Panc1 (cell line): ENCODE data around the gene RAP1GAP2. TPM values are rescaled to one million over a fixed set of nuclear protein-coding genes. Genes with fewer than 3 reads are reported as not detected.
A peak's percentile ranks its signal among the peaks of the same experiment; 100 is the strongest.

Experiments used
- ATAC-seq: fragments of 200-7000 bp; cut with Tn5 transposase; 2 replicates; pipeline ENCODE4 v1.9.1; 2020; ENCODE audit warnings: mild to moderate bottlenecking, moderate library complexity
- BruUV-seq: library from RNA; stranded (reverse); fragments of 400-500 nt; replicated peaks from 2 replicates; lab custom pipeline; 2021; lab: Mats Ljungman, UMichigan
- CTCF ChIA-PET: fragments of 300-600 bp; sonication (Branson Sonifier 250); formaldehyde crosslinking; loops from one replicate; lab custom pipeline; 2022; ENCODE audit warnings: antibody characterized with exemption; lab: Charles Lee
- POLR2A ChIA-PET: fragments of 300-600 bp; sonication (Branson Sonifier 250); formaldehyde crosslinking; loops from one replicate; lab custom pipeline; 2022; ENCODE audit warnings: antibody characterized with exemption; lab: Charles Lee
- DNase-seq: peaks from one replicate; pipeline ENCODE4 v3.0.0-alpha.2; 2010; ENCODE audit warnings: low read depth, low spot score
- H3K27ac ChIP-seq: 2 replicates; pipeline ENCODE4 v1.5.1; 2011; ENCODE audit warnings: mild to moderate bottlenecking, low read length, inconsistent platforms
- H3K27me3 ChIP-seq: fragments of 200-500 bp; sonication (Bioruptor generic); 2 replicates; pipeline ENCODE4 v1.6.0; 2014; ENCODE audit warnings: low read length, inconsistent platforms; ENCODE audit not compliant: control insufficient read depth, insufficient read depth
- H3K36me3 ChIP-seq: fragments of 200-500 bp; sonication (Bioruptor generic); 2 replicates; pipeline ENCODE4 v1.5.1; 2014; ENCODE audit warnings: inconsistent platforms, mild to moderate bottlenecking, low read length, moderate library complexity; ENCODE audit not compliant: control insufficient read depth, insufficient read depth
- H3K4me1 ChIP-seq: 2 replicates; pipeline ENCODE4 v1.5.1; 2011; ENCODE audit warnings: inconsistent platforms, mild to moderate bottlenecking, low read length, moderate library complexity; ENCODE audit not compliant: control insufficient read depth, insufficient read depth
- H3K4me3 ChIP-seq, 2 experiments: 2 replicates each; pipeline ENCODE4 v1.5.1; 2011 to 2012; ENCODE audit warnings: low read depth in 2 of 2, low read length in 2 of 2, mild to moderate bottlenecking in 2 of 2, inconsistent platforms in 1 of 2, moderate library complexity in 1 of 2
- H3K9me3 ChIP-seq: fragments of 200-500 bp; sonication (Bioruptor generic); 2 replicates; pipeline ENCODE4 v1.5.1; 2014; ENCODE audit warnings: low read depth, mild to moderate bottlenecking, inconsistent platforms, low read length, moderate library complexity; ENCODE audit not compliant: control insufficient read depth, insufficient read depth
- CTCF ChIP-seq: fragments of 450-650 bp; IDR thresholded peaks from 2 replicates; pipeline ENCODE4 v1.5.1; 2017; ENCODE audit warnings: mild to moderate bottlenecking
- POLR2AphosphoS5 ChIP-seq: IDR thresholded peaks from 2 replicates; pipeline ENCODE4 v1.6.1; 2012; ENCODE audit warnings: mild to moderate bottlenecking, low read depth, low read length, moderate library complexity
- REST ChIP-seq, 2 experiments: IDR thresholded peaks; 2 replicates each; pipeline ENCODE4 v1.6.1; 2011 to 2012; ENCODE audit warnings: low read depth in 2 of 2, control low read depth in 1 of 2, low read length in 1 of 2, mild to moderate bottlenecking in 1 of 2, moderate library complexity in 1 of 2; ENCODE audit not compliant: insufficient read depth in 1 of 2
- SIN3A ChIP-seq: IDR thresholded peaks from 2 replicates; pipeline ENCODE4 v1.6.1; 2012; ENCODE audit warnings: low read depth, mild to moderate bottlenecking, low read length, moderate library complexity, borderline replicate concordance; ENCODE audit not compliant: insufficient read depth
- TCF7L2 ChIP-seq: IDR thresholded peaks from 2 replicates; pipeline ENCODE4 v1.6.1; 2011; ENCODE audit warnings: mild to moderate bottlenecking, low read depth, low read length, inconsistent platforms
- in situ Hi-C: cut with HindIII; loops from 2 replicates; pipeline ENCODE4 v1.10.0; 2016; ENCODE audit warnings: low sequenced_read_pairs, low pct_unique_long_range_greater_than_20kb
- intact Hi-C: fragments of 100-400 bp; cut with micrococcal nuclease; formaldehyde crosslinking; loops from one replicate; pipeline ENCODE4 v1.10.0; 2022; ENCODE audit not compliant: unreplicated experiment
- total RNA-seq: library from RNA; stranded (reverse); gene quantifications from one replicate; pipeline ENCODE4 v1.2.1, GENCODE V29; 2021; ENCODE audit not compliant: unreplicated experiment

Gene RAP1GAP2
- total RNA-seq, 1 experiment from 2014 or later, result 10.0 TPM

DNA sequence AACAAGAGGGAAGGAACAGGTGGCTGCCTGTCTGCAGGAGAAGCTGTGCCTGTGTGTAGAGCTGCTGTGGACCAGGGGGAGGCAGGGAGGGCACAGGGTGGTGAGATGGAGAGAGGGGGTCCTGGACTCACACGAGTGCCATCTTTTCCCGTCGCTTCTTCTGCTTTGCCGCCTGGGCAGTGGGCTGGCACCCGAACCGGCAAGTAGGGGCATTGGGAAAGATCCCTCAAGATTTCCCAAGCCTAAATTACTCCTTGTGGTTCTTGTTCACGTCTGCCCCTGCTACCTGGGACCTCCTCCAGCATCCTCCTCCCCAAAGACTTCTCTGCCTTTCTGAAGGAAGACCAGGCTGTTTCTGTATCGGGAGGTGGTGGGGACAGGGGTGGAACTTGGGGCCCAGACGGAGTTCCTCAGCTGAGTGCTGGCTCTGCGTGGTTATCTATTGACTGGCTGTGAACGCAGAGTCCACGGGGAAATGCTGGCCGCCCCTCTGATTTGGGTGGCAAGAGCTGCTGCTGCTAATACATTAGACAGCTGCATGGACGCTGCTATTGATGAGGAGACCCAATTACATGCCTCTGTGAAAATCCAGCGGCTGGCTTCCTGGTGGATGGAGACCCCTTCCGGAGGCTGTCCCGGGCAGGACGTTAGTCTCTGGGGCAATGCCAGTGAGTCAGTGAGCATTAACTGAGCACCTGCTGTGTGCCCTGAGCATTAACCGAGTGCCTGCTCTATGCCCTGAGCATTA lies 152.7 kb downstream of the RAP1GAP2 start:
- intact Hi-C loops (no loop called here), in situ Hi-C loops (no loop called here)
- no peak for ATAC-seq
- Histone ChIP-seq H3K4me3 (no peak overlapping the region), H3K4me1 (peaks cover 8% of the 10 kb centered on the region; the same call in 1 of the 2 replicates), H3K27me3 (no peaks in the 10 kb centered on the region), H3K36me3 (no peaks in the 10 kb centered on the region), H3K9me3 (no peaks in the 10 kb centered on the region), H3K27ac (no peak overlapping the region)
- no peak for DNase-seq
- CTCF ChIA-PET, result no interaction called here
- BruUV-seq, result no TSS peak
- no peak for TF ChIP-seq SIN3A
- no peak for TF ChIP-seq TCF7L2
- no peak for TF ChIP-seq REST (IDR thresholded peaks at IDR 0.05; ENCODE audit: insufficient read depth in 1 of 2, low read depth in 2 of 2, low read length in 1 of 2)
- no peak for TF ChIP-seq CTCF
- TF ChIP-seq POLR2AphosphoS5, result no peak
- POLR2A ChIA-PET, result no interaction called here

- H3K27me3 ChIP-seq, result no peaks in the 10 kb centered on the region
- H3K36me3 ChIP-seq, result no peaks in the 10 kb centered on the region
- H3K9me3 ChIP-seq, result no peaks in the 10 kb centered on the region
- no TSS peak for BruUV-seq
- in situ Hi-C loops, result no loop called here
- peaks cover 8% of the 10 kb centered on the region; the same call in 1 of the 2 replicates for H3K4me1 ChIP-seq
- POLR2A ChIA-PET, result no interaction called here
- ATAC-seq (peak; percentile 43; the same call in 1 of the 2 replicates), DNase-seq (peak; percentile 61)
- H3K27ac ChIP-seq, result no peak overlapping the region
- CTCF ChIA-PET, result interaction anchor here (0.7 kb wide), 1 partner anchor 163 kb away, joined by 4 read pairs; no protein-coding TSS in a partner anchor
- intact Hi-C loops, result no loop called here
- H3K4me3 ChIP-seq, result no peak overlapping the region
- no peak for TF ChIP-seq TCF7L2
- TF ChIP-seq POLR2AphosphoS5, result no peak
- TF ChIP-seq SIN3A, result no peak
- no peak for TF ChIP-seq REST (IDR thresholded peaks at IDR 0.05; ENCODE audit: insufficient read depth in 1 of 2, low read depth in 2 of 2, low read length in 1 of 2)
Measured at GRCh38 chr17:2949469-2950044, 153.3 kb downstream of the RAP1GAP2 start.
